ENCODE results near the gene CNN2. TPM values are rescaled to one million over a fixed set of nuclear protein-coding genes. Genes with fewer than 3 reads are reported as not detected.
A peak's percentile ranks its signal among the peaks of the same experiment; 100 is the strongest.

CNN2 gene
- total RNA-seq, 1 donor from 2014 or later: 108 TPM

DNA sequence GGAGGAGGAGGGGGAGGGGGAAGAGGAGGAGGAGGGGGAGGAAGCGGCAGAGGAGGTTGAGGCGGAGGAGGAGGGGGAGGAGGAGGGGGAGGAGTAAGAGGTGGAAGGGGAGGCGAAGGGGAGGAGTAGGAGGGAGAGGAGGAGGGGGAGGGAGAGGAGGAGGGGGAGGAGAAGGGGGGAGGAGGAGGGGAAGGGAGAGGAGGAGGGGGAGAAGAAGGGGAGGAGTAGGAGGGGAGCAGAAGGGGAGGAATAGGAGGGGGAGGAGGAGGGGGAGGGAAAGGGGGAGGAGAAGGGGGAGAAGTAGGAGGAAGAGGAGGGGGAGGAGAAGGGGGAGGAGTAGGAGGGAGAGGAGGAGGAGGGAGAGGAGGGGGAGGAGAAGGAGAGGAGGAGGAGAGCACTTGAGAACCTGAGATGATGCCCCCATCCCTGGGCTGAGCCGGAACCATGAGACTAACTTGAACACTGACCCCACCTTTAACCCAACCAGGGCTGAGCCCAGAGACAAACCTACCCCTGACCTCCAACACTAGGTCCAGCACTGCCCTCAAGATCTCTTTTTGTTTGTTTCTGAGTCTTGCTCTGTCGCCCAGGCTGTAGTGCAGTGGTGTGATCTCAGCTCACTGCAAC is 26.1 kb downstream of the CNN2 start:
- DNase-seq: no peak

DNA sequence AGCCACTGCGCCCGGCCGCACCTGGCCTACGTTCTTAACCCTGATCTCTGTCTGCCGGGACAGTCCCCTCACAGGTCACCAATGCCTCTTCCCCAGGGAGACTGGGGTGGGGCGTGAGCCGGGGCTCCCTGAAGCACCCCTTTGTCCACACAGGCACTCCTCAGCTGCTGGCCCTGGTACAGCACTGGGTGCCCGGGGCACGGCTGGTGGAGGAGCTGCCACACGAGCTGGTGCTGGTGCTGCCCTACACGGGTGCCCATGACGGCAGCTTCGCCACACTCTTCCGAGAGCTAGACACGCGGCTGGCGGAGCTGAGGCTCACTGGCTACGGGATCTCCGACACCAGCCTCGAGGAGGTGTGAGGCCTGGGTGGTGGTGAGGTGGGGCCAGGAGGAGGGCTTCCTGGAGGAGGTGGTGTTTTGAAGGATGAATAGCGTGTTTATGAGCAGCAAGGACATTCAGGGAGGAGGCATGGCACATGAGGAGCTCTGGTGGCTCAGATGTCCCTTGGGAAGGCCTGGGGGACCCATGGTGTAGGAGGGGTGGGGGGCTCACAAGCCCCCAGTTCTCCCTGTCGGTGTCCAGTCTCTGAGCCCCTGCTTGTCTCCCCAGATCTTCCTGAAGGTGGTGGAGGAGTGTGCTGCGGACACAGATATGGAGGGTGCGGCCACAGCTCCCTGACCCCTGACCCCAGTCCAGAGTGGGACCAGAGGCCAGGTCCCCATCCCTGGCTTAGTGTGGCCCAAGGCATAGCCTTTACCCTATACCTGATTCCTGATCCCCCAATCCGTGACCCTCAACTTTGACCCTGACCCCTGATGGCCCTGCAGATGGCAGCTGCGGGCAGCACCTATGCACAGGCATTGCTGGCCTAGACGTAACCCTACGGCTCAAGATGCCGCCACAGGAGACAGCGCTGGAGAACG is 27.0 kb downstream of the CNN2 start:
- no peak for DNase-seq

DNA sequence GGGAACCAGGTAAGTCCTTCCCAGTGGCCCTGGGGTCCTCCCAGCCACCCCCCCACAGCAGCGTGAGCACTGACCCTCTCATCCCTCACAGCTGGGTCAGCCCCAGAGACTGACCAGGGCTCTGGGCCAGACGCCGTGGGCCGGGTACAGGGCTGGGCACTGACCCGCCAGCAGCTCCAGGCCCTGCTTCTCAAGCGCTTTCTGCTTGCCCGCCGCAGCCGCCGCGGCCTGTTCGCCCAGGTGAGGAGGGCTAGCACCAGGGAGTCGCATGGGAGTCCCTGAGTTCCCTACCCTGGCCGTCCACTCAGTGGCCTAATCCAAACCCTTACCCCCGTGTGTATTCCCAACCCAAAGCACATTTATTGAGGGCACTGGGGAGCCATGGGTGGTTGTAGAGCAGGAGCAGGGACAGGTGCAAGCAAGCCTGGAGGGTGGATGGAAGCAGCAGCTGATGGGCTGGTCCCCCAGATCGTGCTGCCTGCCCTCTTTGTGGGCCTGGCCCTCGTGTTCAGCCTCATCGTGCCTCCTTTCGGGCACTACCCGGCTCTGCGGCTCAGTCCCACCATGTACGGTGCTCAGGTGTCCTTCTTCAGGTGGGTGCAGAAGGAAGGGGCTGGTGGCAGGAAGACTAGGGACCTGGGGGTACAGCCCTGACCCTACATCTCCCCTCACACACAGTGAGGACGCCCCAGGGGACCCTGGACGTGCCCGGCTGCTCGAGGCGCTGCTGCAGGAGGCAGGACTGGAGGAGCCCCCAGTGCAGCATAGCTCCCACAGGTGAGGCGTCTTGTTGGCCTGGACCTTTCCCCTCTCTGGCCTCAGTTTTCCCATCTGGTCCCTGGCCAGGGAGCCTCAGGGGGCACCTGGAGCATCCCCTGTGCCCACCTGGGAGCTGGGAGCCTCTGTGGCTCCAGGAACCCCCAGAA is 28.0 kb downstream of the CNN2 start:
- no peak for DNase-seq

DNA sequence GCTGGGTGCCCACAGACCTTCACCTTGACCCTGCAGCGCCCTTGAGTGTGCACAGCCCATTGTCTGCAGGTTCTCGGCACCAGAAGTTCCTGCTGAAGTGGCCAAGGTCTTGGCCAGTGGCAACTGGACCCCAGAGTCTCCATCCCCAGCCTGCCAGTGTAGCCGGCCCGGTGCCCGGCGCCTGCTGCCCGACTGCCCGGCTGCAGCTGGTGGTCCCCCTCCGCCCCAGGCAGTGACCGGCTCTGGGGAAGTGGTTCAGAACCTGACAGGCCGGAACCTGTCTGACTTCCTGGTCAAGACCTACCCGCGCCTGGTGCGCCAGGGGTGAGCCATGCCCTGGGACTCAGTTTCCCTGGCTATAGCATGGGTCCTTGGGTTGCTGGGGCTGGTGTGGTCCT is 28.6 kb downstream of the CNN2 start:
- no peak for DNase-seq

DNA sequence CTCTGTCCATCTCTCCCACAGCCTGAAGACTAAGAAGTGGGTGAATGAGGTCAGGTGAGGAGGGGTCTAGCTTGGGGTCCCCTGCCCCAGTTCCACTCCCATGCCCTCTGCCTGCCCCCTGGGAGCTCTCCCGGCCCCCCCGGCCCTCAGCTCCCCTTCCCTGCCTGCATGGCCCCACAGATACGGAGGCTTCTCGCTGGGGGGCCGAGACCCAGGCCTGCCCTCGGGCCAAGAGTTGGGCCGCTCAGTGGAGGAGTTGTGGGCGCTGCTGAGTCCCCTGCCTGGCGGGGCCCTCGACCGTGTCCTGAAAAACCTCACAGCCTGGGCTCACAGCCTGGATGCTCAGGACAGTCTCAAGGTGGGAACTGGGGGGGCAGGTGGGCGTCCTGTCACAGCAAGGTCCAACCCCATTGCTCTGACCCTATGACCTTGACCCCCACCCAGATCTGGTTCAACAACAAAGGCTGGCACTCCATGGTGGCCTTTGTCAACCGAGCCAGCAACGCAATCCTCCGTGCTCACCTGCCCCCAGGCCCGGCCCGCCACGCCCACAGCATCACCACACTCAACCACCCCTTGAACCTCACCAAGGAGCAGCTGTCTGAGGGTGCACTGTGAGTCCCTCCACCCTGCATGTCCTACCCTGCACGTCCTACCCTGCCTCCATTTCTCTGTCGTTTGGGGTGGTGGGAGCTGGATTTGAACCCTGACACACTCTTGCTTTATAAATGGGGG is 29.6 kb downstream of the CNN2 start:
- DNase-seq: no peak

DNA sequence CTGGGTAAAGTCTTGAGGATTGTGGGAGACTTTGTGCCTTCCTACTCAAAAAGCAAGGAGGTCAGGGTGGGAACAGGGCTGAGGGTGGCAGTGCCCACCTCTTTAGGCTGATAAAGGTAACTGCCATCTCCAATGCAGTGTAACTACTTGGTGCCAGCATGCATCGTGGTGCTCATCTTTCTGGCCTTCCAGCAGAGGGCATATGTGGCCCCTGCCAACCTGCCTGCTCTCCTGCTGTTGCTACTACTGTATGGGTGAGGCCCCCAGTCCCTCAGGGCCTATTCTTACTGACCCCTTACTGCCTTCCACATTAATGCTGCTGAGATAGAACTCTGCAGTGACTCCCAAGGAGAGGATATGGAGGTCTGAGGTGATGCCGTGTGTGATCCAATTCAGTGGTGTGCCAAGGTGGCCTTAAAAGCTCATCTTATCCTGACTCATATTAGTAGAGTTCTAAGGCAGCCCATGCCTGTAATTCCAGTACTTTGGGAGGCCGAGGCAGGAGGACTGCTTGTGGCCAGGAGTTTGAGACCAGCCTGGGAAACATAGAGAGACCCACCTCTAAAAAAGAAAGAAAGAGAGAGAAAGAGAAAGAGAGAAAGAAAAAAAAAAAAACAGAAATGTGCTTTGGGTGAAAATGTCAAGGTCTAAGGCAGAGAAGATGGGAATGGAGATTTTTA is 30.9 kb downstream of the CNN2 start:
- DNase-seq: peak; percentile 48

DNA sequence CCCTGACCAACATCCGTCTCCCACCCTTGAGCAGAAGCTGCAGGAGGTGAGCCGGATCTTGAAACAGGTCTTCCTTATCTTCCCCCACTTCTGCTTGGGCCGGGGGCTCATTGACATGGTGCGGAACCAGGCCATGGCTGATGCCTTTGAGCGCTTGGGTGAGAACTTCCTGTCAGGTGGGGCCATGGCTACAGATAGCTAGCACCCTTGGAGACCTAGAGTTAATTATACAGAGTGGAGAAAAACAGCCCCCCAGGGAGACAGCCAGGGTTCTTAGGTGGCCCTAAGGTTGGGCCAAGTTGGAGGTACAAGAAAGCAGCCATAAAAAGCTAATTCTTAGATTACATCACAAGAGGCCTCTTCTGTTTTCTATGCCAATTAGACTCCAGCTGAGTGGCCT is 31.7 kb downstream of the CNN2 start:
- DNase-seq: no peak

DNA sequence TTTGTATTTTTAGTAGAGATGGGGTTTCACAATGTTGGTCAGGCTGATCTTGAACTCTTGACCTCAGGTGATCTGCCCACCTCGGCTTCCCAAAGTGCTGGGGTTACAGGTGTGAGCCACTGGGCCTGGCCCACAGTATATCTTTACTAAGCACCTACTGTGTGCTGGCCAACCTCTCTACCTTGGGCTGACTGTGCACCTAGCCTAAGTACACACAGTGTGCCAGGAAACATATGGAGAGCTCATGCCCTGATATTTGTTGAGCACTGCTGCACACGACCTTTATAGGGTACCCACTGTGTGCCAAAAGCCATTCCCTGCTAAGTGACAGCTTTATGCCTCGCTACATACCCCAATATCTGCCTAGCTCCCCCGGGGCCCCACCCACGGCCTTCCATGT is 34.3 kb downstream of the CNN2 start:
- no peak for DNase-seq

DNA sequence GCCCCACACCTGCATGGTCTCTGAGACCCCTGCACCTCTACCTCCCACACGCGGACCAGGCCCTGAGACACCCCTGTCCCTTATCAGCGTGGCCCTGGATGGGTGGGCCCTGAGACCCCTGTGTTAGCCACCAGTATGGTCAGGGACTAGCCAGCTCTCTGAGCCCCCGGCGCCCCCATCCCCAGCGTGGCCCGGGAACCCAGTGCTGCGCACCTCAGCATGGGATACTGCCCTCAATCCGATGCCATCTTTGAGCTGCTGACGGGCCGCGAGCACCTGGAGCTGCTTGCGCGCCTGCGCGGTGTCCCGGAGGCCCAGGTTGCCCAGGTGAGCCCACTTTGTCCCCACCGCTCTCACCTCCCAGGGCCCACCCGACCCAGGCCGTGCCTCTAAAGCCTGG is 35.6 kb downstream of the CNN2 start:
- no peak for DNase-seq

DNA sequence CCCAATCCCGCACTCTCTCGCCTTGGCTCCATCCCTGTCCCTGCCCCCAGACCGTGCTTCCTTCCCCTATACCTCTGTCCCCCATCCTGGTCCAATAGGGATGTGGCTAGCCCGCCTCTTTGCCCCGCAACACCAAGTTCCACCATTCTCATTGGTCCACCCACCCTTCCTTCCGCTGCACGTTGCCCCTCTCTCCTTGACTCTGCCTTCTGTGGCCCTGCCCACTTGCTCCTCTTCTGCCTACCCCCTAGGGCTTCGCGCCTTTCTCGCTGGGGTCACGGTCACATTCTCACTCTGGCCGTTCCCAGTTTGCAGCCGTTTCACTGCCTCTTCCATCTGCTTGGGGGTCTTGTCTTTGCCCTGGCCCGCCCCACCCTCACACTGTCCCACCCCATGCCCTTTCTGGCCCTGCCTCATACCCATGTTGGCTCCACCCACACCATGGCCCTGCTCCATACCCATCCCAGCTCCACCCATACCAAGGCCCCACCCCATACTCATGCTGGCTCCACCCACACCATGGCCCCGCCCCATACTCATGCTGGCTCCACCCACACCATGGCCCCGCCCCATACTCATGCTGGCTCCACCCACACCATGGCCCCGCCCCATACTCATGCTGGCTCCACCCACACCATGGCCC is 36.1 kb downstream of the CNN2 start:
- no peak for DNase-seq

DNA sequence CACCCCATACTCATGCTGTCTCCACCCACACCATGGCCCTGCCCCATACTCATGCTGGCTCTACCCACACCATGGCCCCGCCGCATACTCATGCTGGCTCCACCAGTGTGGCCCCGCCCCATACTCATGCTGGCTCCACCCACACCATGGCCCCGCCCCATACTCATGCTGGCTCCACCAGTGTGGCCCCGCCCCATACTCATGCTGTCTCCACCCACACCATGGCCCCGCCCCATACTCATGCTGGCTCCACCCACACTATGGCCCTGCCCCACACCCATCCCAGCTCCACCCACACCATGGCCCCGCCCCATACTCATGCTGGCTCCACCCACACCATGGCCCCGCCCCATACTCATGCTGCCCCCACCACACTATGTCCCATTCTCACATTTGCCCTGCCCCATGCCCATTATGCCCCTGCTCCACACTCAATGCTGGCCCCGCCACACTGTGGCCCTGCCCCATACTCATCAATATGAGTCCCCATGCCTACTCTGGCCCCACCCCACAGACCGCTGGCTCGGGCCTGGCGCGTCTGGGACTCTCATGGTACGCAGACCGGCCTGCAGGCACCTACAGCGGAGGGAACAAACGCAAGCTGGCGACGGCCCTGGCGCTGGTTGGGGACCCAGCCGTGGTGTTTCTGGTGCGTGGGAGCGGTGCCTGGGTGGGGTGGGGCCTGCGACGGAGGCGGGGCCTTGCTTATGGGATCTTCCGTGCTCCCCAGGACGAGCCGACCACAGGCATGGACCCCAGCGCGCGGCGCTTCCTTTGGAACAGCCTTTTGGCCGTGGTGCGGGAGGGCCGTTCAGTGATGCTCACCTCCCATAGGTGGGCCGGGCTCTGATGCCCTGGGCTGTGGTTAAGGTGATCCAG is 36.9 kb downstream of the CNN2 start:
- peak; percentile 53 for DNase-seq

DNA sequence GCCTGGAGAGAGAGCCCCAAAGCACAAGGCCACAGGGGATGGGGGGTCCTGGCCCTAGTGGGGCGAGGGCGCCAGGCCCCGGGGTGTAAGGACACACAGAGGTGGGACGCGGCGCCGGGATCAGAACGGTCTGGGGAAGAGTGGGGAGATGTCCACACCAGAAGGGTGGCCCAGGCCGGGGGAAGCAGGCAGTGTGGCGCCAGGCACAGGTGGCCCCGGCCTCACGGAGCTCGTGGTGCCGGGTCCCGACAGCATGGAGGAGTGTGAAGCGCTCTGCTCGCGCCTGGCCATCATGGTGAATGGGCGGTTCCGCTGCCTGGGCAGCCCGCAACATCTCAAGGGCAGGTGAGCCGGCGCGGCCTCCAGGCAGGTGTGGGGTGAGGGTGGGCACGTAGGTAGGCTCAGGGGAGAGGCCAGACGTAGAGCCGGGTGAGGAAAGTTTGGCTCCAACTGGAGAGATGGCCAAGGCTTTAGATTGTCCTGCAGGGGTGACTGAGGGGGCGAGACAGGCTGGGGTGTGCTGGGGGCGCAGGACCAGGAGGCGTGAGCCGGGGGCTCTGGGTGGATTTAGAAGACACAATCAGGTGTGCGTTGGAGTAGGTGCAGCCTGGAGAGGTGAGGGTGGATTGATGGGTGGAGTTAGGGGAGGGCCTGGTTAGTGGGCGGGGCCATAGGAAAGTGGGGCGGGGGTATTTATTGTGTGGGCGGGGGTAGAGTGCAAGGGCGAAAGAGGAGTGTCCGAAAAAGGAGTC is 37.7 kb downstream of the CNN2 start:
- DNase-seq: no peak

DNA sequence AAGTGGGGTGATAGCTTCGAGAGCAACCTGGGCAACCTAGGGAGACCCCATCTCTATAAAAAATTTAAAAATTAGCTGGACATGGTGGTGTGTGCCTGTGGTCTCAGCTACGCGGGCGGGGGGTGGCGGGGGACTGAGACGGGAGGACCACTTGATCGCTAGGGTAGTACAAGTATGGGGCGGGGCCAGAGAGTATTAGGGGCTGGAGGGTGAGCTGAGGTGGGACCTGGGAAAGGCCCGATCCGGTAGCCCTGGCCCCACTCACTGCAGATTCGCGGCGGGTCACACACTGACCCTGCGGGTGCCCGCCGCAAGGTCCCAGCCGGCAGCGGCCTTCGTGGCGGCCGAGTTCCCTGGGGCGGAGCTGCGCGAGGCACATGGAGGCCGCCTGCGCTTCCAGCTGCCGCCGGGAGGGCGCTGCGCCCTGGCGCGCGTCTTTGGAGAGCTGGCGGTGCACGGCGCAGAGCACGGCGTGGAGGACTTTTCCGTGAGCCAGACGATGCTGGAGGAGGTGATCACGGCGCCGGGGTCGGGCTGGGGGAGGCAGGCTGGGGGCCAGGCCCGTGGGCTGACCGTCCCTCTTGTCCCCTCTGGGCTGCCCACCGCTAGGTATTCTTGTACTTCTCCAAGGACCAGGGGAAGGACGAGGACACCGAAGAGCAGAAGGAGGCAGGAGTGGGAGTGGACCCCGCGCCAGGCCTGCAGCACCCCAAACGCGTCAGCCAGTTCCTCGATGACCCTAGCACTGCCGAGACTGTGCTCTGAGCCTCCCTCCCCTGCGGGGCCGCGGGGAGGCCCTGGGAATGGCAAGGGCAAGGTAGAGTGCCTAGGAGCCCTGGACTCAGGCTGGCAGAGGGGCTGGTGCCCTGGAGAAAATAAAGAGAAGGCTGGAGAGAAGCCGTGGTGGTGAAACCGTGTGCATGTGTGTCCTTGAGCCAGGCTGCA is 38.5 kb downstream of the CNN2 start:
- peak; percentile 85 for DNase-seq

DNA sequence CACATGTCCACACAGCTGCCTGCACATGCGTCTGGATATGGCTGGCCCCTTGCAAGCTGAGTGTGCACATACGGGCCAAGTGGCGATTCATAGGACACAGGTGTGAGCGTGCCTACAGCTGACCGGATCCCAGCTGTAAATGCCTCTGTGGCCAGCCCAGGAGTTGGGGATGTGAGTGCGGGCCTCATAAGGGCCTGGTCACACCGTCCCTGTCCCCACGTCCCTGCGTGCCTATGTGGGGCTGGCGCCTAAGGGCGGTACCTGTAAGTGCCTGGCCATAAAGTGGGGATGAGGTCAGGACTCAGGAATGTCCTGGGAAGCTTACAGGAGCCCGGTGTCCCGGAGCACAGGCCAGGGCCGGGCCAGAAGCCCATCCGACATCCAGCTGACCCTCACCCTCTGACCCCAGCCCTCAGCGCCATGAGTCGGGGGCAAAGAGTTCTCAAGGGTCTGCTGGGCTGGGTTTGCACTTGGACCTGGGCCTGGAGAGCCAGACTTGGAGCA is 39.2 kb downstream of the CNN2 start:
- DNase-seq: peak; percentile 26

DNA sequence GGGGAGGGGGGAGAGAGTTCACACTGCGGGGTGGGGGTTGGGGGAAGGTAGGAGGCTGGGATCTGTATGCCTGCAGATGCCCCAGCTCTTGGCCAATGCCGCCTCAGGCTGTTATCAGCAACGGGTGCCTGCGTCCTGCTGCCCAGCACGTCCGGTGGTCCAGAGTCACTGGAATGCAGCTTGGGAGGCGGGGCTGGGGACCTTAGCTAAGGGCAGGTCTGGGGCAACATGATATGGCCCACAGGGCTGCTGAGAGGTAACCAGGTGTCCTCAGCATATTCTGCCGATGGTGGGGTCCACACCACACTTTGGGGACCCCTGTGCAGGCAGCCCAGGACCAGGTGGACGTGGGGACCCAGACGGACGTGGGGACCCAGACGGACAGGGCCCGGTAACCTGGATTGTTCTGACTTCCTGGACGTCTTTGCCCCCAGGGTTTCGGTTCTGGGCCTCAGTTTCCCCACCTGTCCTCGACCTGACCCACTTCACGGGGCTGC is 39.9 kb downstream of the CNN2 start:
- no peak for DNase-seq

DNA sequence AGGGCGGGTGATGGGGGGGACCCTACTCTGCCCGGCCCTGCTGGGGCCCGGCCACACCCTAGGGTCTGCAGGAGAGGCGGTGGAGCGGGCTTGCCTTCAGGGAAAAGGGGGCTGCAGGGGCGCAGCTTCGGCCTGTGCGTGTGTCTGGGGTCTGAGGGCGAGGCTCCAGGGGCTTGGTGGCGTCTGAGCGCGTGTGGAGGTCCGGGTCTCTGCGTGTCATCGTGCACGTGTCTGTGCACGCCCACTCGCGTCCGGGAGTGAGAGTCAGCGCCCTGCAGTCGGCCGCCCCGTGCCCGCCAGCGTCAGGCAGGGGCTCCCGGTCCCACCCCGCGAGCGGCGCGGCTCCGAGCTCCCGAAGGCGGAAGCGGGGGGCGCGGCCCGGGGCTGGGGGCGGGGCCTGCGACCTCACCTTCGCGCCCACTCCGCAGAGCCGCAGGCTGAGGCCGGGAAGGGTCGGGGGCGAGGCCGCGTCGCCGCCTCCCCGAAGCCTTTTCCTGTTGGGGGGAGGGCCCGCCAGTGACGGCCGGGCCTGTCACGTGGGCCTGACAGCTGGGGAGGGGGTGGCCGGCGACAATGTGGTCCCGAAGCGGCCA is 40.4 kb downstream of the CNN2 start, which contains the start of gene ARHGAP45:
Gene ARHGAP45 (plus strand): TSS at position 420 of the 593 bp plus-strand sequence. CDS start 239 bp downstream, outside the sequence.
- DNase-seq: peak; percentile 25

DNA sequence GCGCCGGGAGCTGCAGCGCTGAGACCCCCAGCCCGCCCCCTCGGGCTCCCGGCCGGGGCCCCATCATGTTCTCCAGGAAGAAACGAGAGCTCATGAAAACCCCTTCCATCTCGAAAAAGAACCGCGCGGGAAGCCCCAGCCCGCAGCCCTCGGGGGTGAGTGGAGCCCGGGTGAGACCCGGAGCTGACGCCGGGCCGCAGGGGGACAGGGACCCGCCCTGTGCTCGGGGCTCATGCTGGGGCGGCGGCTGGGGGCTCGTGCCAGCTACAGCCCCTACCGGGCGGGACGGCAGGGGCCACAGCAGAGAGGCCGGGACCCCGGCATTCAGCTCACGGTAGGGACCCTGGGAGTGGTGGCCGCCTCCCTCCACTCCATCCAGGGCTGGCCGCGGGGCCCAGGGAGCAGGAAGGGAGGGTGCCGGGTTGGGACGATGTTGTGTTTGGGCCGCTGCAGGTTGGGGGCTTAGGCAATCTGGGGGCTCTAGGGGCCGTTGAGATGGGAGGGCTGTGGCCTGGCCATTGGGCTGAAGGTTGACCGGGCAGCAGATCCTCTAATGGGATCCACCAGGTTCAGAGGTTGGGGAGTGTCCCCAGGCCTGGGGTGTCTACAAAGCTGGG is 41.0 kb downstream of the CNN2 start:
- DNase-seq: no peak
